ENCODE measurements around the gene SHMT2. TPM values are rescaled to one million over a fixed set of nuclear protein-coding genes. Genes with fewer than 3 reads are reported as not detected.
A peak's percentile ranks its signal among the peaks of the same experiment; 100 is the strongest.

Gene SHMT2
- 66.3 TPM for polyA plus RNA-seq
- long read RNA-seq, donor 1, transcript SHMT2-201 (12 exons, 2,537 nt): major isoform, 10 of 10 reads
- long read RNA-seq, donor 1, partial matches to known transcripts: 0 of 10 reads
- long read RNA-seq, donor 1, other reads (novel, unspliced or antisense): 0 of 10 reads
- long read RNA-seq, donor 2, transcript SHMT2-201 (12 exons, 2,537 nt): major isoform, 30 of 58 reads
- long read RNA-seq, donor 2, partial matches to known transcripts: 17 of 58 reads
- long read RNA-seq, donor 2, other reads (novel, unspliced or antisense): 9 of 58 reads
- long read RNA-seq, donor 3: 0 reads
- long read RNA-seq, donor 4, partial matches to known transcripts: 0 of 1 reads
- long read RNA-seq, donor 4, other reads (novel, unspliced or antisense): 0 of 1 reads
- long read RNA-seq, donor 5, transcript SHMT2-201 (12 exons, 2,537 nt): major isoform, 6 of 7 reads
- long read RNA-seq, donor 5, partial matches to known transcripts: 0 of 7 reads
- long read RNA-seq, donor 5, other reads (novel, unspliced or antisense): 0 of 7 reads
- long read RNA-seq, donor 6, transcript SHMT2-201 (12 exons, 2,537 nt): major isoform, 21 of 21 reads
- long read RNA-seq, donor 6, partial matches to known transcripts: 0 of 21 reads
- long read RNA-seq, donor 6, other reads (novel, unspliced or antisense): 0 of 21 reads
- long read RNA-seq, donor 7, transcript SHMT2-201 (12 exons, 2,537 nt): major isoform, 7 of 12 reads
- long read RNA-seq, donor 7, partial matches to known transcripts: 5 of 12 reads
- long read RNA-seq, donor 7, other reads (novel, unspliced or antisense): 0 of 12 reads
- long read RNA-seq, donor 8, transcript SHMT2-201 (12 exons, 2,537 nt): major isoform, 18 of 36 reads
- long read RNA-seq, donor 8, partial matches to known transcripts: 8 of 36 reads
- long read RNA-seq, donor 8, other reads (novel, unspliced or antisense): 7 of 36 reads
- long read RNA-seq, donor 9, transcript SHMT2-201 (12 exons, 2,537 nt): major isoform, 14 of 14 reads
- long read RNA-seq, donor 9, partial matches to known transcripts: 0 of 14 reads
- long read RNA-seq, donor 9, other reads (novel, unspliced or antisense): 0 of 14 reads
- long read RNA-seq, donor 10, transcript SHMT2-201 (12 exons, 2,537 nt): major isoform, 19 of 28 reads
- long read RNA-seq, donor 10, partial matches to known transcripts: 8 of 28 reads
- long read RNA-seq, donor 10, other reads (novel, unspliced or antisense): 0 of 28 reads
- long read RNA-seq, donor 11, transcript SHMT2-201 (12 exons, 2,537 nt): major isoform, 15 of 17 reads
- long read RNA-seq, donor 11, partial matches to known transcripts: 0 of 17 reads
- long read RNA-seq, donor 11, other reads (novel, unspliced or antisense): 0 of 17 reads

DNA sequence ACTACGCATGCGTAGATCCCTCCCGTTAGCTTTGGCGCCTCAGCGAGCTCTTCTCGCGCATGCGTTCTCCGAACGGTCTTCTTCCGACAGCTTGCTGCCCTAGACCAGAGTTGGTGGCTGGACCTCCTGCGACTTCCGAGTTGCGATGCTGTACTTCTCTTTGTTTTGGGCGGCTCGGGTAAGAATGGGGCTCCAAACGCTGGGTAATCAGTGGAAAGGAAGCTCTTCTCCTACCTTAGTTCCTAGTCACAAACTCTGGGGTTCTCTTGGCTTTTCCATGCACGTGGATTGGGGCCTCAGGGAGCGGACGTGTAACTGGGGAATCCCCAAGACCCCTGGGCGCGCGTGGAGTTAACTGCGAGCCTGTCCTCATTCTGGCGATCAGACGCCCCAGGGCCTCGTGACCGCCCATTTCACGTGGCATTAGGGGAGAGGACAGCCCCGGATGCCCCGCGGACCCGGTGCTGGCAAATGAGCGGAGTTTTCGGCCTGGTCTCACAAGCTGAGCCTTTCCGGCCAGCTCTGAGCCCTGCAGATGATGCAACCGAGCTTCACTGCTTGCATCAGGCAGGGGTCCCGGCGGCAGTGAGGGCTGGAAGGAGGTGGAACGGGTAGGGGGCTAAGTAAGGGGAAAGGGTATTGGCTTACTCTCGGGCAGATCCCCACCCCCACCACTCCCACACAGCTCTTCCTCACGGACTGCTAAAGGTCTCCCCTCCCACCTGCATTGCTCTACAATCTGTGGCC lies at the start of gene SHMT2:
SHMT2 (plus strand) TSS at position 78 of the 747 bp plus-strand sequence; CDS start at position 146, 68 bp downstream.
- peaks cover 32% of the 10 kb centered on the region for H3K4me1 ChIP-seq (ENCODE audit: control insufficient read depth, insufficient read depth, low read length)
- WGBS (ENCODE audit: insufficient coverage, low lambda C conversion rate): 0% methylated on average over 3 of the region's 42 CpGs
- peak; percentile 89 to 95 for DNase-seq

DNA sequence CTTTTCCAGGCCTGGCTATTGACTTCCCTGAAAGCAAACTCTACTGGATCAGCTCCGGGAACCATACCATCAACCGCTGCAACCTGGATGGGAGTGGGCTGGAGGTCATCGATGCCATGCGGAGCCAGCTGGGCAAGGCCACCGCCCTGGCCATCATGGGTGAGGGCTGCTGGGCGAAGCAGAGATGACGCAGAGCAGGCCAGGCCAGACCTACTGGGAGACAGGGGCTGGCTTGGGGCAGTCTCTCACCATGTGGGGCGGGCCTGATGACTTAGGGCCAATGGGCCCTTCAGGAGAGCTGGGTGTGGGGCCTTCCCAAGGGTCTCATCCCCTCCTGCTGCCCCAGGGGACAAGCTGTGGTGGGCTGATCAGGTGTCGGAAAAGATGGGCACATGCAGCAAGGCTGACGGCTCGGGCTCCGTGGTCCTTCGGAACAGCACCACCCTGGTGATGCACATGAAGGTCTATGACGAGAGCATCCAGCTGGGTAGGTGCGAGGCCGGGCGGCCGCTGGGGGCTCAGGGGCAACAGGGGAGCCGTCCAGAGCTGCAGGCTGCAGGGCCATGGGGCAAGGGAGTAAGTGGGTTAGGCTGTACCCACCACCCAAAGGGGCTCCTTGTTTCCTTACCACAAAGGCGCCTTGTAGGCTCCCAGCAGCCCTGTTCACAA lies 49.1 kb upstream of the SHMT2 start:
- Histone ChIP-seq H3K4me3 (ENCODE audit: low read length) (no peak overlapping the region), H3K36me3 (ENCODE audit: control insufficient read depth, insufficient read depth, low read length) (peaks cover 87% of the 10 kb centered on the region), H3K9me3 (ENCODE audit: control insufficient read depth, low read depth, low read length) (no peaks in the 10 kb centered on the region), H3K27me3 (ENCODE audit: control insufficient read depth, insufficient read depth, low read length) (no peaks in the 10 kb centered on the region), H3K27ac (ENCODE audit: low read length) (no peak overlapping the region), H3K4me1 (ENCODE audit: control insufficient read depth, insufficient read depth, low read length) (no peaks in the 10 kb centered on the region)
- no peak for DNase-seq
- no CpG with 5 or more reads among the region's 20 CpGs for WGBS (ENCODE audit: insufficient coverage, low lambda C conversion rate)

More for the DNA sequence above, at the start of gene SHMT2:
- Histone ChIP-seq H3K9me3 (ENCODE audit: control insufficient read depth, low read depth, low read length) (peaks cover 6% of the 10 kb centered on the region), H3K27me3 (ENCODE audit: control insufficient read depth, insufficient read depth, low read length) (peaks cover 37% of the 10 kb centered on the region), H3K4me3 (ENCODE audit: low read length) (peak within 1 kb of the TSS; percentile 72), H3K27ac (ENCODE audit: low read length) (no peak within 1 kb of the TSS), H3K36me3 (ENCODE audit: control insufficient read depth, insufficient read depth, low read length) (peaks cover 33% of the 10 kb centered on the region)

DNA sequence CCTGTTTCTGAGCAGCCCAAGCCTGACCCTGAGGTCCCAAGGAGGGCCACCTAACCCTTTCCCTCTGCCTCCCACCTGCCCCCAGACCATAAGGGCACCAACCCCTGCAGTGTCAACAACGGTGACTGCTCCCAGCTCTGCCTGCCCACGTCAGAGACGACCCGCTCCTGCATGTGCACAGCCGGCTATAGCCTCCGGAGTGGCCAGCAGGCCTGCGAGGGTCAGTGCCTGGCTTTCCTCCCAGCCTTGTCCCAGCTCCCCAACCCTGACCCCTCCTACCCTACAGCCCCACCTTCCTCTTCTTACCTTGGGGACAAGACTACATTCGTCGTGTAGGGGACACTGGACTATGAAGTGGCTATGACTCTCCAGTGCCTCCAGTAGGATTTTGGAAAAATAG lies 48.4 kb upstream of the SHMT2 start:
- H3K36me3 ChIP-seq (ENCODE audit: control insufficient read depth, insufficient read depth, low read length): peaks cover 87% of the 10 kb centered on the region
- H3K9me3 ChIP-seq (ENCODE audit: control insufficient read depth, low read depth, low read length): no peaks in the 10 kb centered on the region
- no CpG with 5 or more reads among the region's 9 CpGs for WGBS (ENCODE audit: insufficient coverage, low lambda C conversion rate)
- DNase-seq: no peak
- no peak overlapping the region for H3K4me3 ChIP-seq (ENCODE audit: low read length)
- no peaks in the 10 kb centered on the region for H3K4me1 ChIP-seq (ENCODE audit: control insufficient read depth, insufficient read depth, low read length)
- no peak overlapping the region for H3K27ac ChIP-seq (ENCODE audit: low read length)
- no peaks in the 10 kb centered on the region for H3K27me3 ChIP-seq (ENCODE audit: control insufficient read depth, insufficient read depth, low read length)

DNA sequence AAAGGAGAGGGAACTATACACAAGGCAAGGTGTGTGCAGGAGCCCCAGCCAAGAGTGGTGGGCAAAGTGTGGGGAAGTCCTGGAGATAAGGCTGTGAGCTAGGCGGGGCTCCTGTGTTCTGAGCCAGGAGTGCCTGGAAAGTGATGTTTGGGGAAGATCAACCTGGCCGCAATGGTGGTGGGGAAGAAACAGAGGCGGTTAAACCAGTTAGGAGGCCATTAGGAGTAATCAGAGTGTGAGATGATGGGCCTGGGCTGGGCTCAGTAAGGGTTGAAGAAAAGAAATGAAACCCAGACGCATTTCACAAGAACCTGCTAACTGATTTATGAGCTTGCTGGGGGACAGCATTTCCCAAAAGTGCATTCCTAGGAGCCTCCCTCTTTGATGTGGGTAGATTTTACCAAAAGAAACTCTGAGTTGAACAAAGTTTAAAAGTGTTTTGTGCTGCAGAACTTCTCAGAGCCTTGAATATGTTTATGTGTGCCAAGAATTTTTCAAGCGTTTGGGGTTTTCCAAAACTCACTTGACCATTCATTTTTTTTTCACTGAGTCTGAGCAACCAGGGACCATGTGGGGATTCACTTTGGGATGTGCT lies 47.9 kb upstream of the SHMT2 start:
- Histone ChIP-seq H3K36me3 (ENCODE audit: control insufficient read depth, insufficient read depth, low read length) (peaks cover 87% of the 10 kb centered on the region), H3K27ac (ENCODE audit: low read length) (no peak overlapping the region)

GRCh38 chr12:57182918-57183575 lies 46.5 kb upstream of the SHMT2 start:
- peak; percentile 66 to 68 for DNase-seq
- Histone ChIP-seq H3K27me3 (ENCODE audit: control insufficient read depth, insufficient read depth, low read length) (no peaks in the 10 kb centered on the region), H3K4me1 (ENCODE audit: control insufficient read depth, insufficient read depth, low read length) (no peaks in the 10 kb centered on the region), H3K27ac (ENCODE audit: low read length) (no peak overlapping the region), H3K36me3 (ENCODE audit: control insufficient read depth, insufficient read depth, low read length) (peaks cover 87% of the 10 kb centered on the region), H3K9me3 (ENCODE audit: control insufficient read depth, low read depth, low read length) (no peaks in the 10 kb centered on the region), H3K4me3 (ENCODE audit: low read length) (no peak overlapping the region)
- WGBS (ENCODE audit: insufficient coverage, low lambda C conversion rate): no CpG with 5 or more reads among the region's 13 CpGs

More for the DNA sequence above, 47.9 kb upstream of the SHMT2 start:
- DNase-seq: no peak
- H3K4me3 ChIP-seq (ENCODE audit: low read length): no peak overlapping the region
- H3K27me3 ChIP-seq (ENCODE audit: control insufficient read depth, insufficient read depth, low read length): no peaks in the 10 kb centered on the region
- WGBS (ENCODE audit: insufficient coverage, low lambda C conversion rate): 74% methylated on average over 3 of the region's 5 CpGs
- no peaks in the 10 kb centered on the region for H3K4me1 ChIP-seq (ENCODE audit: control insufficient read depth, insufficient read depth, low read length)
- no peaks in the 10 kb centered on the region for H3K9me3 ChIP-seq (ENCODE audit: control insufficient read depth, low read depth, low read length)

- H3K27me3 ChIP-seq (ENCODE audit: control insufficient read depth, insufficient read depth, low read length): no peaks in the 10 kb centered on the region
- no peaks in the 10 kb centered on the region for H3K9me3 ChIP-seq (ENCODE audit: control insufficient read depth, low read depth, low read length)
- WGBS (ENCODE audit: insufficient coverage, low lambda C conversion rate): no CpG with 5 or more reads among the region's 22 CpGs
- H3K27ac ChIP-seq (ENCODE audit: low read length): no peak overlapping the region
- no peak overlapping the region for H3K4me3 ChIP-seq (ENCODE audit: low read length)
- no peaks in the 10 kb centered on the region for H3K4me1 ChIP-seq (ENCODE audit: control insufficient read depth, insufficient read depth, low read length)
- DNase-seq: no peak
- H3K36me3 ChIP-seq (ENCODE audit: control insufficient read depth, insufficient read depth, low read length): peaks cover 87% of the 10 kb centered on the region
Observed at GRCh38 chr12:57183939-57184725, 45.4 kb upstream of the SHMT2 start.

DNA sequence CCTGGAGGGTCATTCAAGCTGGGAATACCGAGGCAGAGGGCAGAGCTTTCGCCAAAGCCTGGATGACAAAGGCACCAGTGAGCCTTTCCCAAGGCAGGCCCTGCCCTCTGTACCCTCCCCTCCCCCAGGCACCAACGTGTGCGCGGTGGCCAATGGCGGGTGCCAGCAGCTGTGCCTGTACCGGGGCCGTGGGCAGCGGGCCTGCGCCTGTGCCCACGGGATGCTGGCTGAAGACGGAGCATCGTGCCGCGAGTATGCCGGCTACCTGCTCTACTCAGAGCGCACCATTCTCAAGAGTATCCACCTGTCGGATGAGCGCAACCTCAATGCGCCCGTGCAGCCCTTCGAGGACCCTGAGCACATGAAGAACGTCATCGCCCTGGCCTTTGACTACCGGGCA lies 44.1 kb upstream of the SHMT2 start:
- Histone ChIP-seq H3K27ac (ENCODE audit: low read length) (no peak overlapping the region), H3K4me3 (ENCODE audit: low read length) (no peak overlapping the region), H3K27me3 (ENCODE audit: control insufficient read depth, insufficient read depth, low read length) (no peaks in the 10 kb centered on the region), H3K9me3 (ENCODE audit: control insufficient read depth, low read depth, low read length) (no peaks in the 10 kb centered on the region), H3K4me1 (ENCODE audit: control insufficient read depth, insufficient read depth, low read length) (no peaks in the 10 kb centered on the region), H3K36me3 (ENCODE audit: control insufficient read depth, insufficient read depth, low read length) (peaks cover 87% of the 10 kb centered on the region)
- WGBS (ENCODE audit: insufficient coverage, low lambda C conversion rate): no CpG with 5 or more reads among the region's 25 CpGs
- DNase-seq: no peak

GRCh38 chr12:57185906-57186508 lies 43.5 kb upstream of the SHMT2 start:
- no peaks in the 10 kb centered on the region for H3K4me1 ChIP-seq (ENCODE audit: control insufficient read depth, insufficient read depth, low read length)
- H3K27ac ChIP-seq (ENCODE audit: low read length): no peak overlapping the region
- no CpG with 5 or more reads among the region's 12 CpGs for WGBS (ENCODE audit: insufficient coverage, low lambda C conversion rate)
- no peak for DNase-seq
- H3K4me3 ChIP-seq (ENCODE audit: low read length): no peak overlapping the region
- H3K9me3 ChIP-seq (ENCODE audit: control insufficient read depth, low read depth, low read length): no peaks in the 10 kb centered on the region
- no peaks in the 10 kb centered on the region for H3K27me3 ChIP-seq (ENCODE audit: control insufficient read depth, insufficient read depth, low read length)
- peaks cover 87% of the 10 kb centered on the region for H3K36me3 ChIP-seq (ENCODE audit: control insufficient read depth, insufficient read depth, low read length)
